ENCODE data around the gene HOXB3.
"Not testable (repeated sequence)": the region's sequence is repeated elsewhere in the genome, so short reads cannot be mapped to it uniquely, and the experiment has no call there.

HOXB3 gene

DNA sequence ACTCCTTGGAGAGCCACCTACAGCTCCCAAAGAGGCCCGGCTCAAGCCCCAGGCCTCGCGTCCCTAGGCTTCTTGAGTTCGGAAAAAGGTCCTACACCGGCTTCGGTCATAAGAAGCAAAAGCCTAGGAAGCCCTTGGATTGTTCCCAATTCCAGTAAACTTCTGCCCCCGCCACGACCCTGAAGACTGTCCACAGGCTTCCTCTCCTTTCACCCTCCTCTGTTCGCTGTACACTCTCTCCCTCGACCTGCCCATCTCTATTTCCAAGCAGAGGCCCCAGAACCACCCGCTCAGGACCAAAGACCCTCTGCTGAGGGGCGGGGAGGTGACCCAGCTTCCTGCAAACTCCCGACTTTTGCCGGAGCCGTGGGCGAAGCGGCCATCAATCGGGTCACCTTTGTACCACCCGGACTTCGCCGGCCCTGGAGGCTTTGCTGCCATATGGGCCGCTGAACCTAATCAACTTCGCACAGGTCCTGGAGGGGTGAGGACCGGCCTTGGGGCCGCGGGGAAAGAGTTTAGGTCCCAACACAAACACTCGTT lies 47.9 kb downstream of the HOXB3 start:
- DNase-seq = no peak

GRCh38 chr17:48541577-48542113 lies 48.4 kb downstream of the HOXB3 start:
- no peak for DNase-seq

DNA sequence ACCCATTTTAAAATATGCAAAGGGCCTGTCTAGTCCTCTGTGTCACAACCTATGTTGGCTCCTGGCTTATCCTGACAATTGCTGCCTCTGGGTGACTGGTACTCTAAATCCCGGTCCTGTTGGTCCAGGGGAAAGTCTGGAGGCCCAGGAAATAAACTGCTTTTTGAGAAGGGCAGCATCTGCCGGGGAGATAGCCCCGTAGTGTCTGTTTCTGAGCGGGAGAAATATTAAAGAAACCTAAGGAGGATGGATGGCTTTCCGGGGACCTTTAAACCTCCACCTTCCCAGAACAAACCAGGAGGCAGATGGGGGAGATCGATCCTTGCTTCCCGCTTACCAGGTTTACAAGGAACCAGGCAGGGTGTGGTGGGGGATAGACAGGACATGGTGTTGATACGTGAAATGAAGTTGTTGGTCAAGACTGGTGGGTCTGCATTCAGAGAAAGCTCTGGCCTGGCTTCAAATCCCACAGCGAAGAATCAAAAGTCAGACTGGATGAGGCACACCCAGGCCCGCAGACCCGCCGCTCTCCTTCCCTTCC lies 48.9 kb downstream of the HOXB3 start:
- no peak for DNase-seq

GRCh38 chr17:48540213-48540612 lies 49.8 kb downstream of the HOXB3 start:
- no peak for DNase-seq

- no peak for DNase-seq
Measured at GRCh38 chr17:48539177-48539576, 50.9 kb downstream of the HOXB3 start.

DNA sequence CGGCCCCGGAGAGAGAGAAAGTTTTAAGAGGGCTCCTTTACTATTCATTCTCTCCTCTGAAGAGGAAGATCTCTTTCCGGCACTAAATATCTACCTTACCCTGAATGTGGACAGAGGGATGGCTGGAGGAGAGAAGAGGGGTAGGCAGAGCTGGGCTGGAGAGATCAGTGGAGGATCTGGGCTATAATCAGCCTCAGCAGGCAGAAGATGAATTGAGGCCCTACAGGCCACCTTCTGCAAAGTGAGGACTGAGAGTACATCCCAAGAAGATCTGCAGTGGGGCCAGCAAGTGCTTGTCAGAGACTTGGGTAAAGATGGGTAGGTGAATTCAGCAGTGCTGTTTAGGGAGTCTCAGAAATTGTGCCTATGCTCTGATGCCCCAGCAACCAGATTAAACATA lies 52.7 kb downstream of the HOXB3 start:
- DNase-seq = no peak

- not testable (repeated sequence) for DNase-seq
Measured at GRCh38 chr17:48535793-48536559, 54.1 kb downstream of the HOXB3 start.

- DNase-seq = no peak
Measured at GRCh38 chr17:48532261-48532660, 57.8 kb downstream of the HOXB3 start.

GRCh38 chr17:48530887-48531272 lies 59.2 kb downstream of the HOXB3 start, which contains the start of gene HOXB1:
Gene HOXB1, minus strand, starts transcription at chr17:48531011. Its CDS starts 107 bp downstream, at chr17:48530904.
- DNase-seq = no peak

GRCh38 chr17:48530208-48530886 lies 59.7 kb downstream of the HOXB3 start:
- no peak for DNase-seq

DNA sequence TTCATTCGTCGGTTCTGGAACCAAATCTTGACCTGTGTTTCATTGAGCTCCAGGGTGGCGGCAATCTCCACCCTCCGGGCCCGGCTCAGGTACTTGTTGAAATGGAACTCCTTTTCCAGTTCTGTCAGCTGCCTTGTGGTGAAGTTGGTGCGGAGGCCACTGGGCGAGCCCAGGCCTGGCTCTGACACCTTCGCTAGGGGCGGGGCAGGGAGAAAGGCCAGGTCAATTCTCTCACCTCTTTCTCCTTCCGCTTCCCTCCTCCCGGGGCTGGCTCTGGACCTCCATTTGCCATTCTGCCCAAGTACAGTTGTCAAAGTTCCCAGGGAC lies 60.4 kb downstream of the HOXB3 start:
- no peak for DNase-seq

- no peak for DNase-seq
Measured at GRCh38 chr17:48528936-48529682, 60.9 kb downstream of the HOXB3 start.

GRCh38 chr17:48528153-48528935 lies 61.7 kb downstream of the HOXB3 start:
- no peak for DNase-seq

GRCh38 chr17:48527547-48527932 lies 62.5 kb downstream of the HOXB3 start:
- no peak for DNase-seq

DNA sequence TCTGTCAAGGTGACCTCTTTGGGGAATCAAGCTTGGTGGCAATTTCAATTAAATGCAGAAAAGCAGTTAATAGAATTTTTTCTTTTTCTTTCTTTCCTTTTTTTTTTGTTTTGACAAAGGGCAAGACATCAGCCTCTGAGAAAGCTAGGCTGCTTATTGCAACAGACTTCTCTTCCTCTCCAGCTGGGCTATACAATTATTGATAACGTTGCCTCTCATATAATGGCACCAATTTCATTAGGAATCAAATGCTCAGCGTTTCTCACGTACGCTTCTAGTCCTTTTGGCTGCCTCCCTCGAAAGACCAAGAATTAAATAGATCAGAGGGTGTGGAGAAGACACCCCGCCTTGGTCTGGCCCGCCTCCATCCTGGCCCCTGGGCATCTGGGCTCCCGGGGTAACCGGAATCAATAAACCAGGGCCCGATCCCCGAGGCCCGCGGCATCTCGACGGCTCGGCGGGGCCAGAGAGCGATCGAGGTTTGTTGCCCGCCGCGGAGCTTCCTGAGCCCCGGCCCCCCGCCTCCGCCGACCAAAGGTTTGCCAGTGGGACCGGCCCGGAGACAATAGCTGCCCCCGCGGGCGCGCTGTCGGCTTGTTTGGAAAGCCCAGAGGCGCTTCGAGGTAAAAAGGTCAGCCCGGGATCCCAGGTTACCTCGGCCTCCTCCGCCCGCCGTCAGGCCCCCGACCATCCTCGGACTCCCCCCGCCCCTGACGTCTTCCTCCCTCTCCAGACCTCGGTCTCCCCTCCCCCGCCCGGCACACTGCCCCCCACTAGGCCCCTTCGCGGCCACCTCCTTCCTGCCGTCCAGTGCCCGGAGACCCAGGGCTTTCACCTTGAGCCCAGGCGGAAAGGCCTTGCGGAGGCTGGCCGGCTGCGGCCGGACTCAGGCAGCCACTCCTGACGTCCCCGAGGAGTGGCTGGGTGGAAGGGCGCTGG lies 63.2 kb downstream of the HOXB3 start:
- DNase-seq = no peak

- DNase-seq = no peak
Measured at GRCh38 chr17:48523010-48523409, 67.0 kb downstream of the HOXB3 start.

DNA sequence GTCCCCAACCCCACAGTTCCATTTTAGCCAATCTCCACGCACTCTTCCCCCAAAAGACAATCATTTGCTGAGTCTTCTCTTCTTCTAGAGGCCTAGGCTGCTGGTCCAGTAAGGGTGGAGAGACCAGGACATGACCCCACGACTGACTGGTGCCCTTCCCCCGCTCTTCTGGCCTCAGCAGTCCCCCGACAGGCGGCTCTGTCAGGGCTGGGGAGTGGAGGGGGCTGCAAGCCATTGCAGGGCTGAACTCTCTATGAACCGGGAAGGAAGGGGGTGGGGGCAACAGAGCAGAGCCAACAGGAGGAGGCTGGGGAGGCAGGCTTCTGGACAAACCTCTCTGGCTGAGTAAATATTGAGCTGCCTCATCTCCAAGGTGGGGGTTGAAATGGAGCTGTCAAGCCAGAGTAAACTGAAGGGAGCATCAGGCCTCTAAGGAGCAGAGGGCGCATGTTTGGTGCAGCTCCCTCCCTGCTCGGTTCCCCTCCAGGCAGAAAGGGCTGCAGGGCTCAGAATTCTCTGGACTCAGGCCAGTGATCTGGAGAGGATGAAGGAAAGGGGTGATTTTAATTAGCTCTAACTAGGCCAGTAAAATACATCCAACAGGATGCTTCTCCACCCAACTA lies 67.9 kb downstream of the HOXB3 start:
- DNase-seq = no peak

DNA sequence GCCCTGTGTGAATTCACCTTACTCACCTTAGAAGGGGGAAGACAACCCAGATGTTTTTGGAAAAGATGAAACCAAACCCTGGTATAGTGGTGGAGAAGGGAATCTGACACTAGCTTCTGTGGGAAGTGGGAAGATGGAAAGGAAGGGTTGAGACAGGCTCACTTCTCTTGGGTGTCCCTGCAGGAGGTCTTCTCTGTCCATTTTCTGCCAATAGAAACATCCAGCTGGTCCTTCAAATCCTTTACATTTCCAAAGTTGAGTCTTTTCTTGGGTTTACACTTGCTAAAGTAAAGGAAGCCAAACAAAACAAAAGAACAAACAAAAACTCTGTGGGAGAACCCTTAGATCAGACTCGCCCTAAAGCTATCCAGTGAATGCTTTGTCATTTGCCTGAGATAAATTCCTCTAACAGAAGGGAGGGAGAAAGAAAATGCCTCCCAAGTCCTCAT lies 69.4 kb downstream of the HOXB3 start:
- DNase-seq = no peak

- no peak for DNase-seq
Measured at GRCh38 chr17:48519427-48519826, 70.6 kb downstream of the HOXB3 start.

- no peak for DNase-seq
Measured at GRCh38 chr17:48517478-48517877, 72.6 kb downstream of the HOXB3 start.

All from GOT3 (cell line).